Breast epithelium (tissue), 4 donors: Measurements from ENCODE around the gene ISLR2. TPM values are rescaled to one million over a fixed set of nuclear protein-coding genes. Genes with fewer than 3 reads are reported as not detected.

Source experiments
- DNase-seq, 2 donors: peaks; one replicate each; pipeline ENCODE4 v3.0.0-alpha.2; 2019; ENCODE audit warnings: low spot score in 2 of 2
- H3K27ac ChIP-seq, 2 donors: fragments of 200-600 bp; sonication (generic) in 1 of 2; one replicate each; pipeline ENCODE4 v1.5.1; 2016 to 2019; ENCODE audit warnings: mild to moderate bottlenecking in 1 of 2
- H3K27me3 ChIP-seq, 2 donors: fragments of 200-600 bp; sonication (generic) in 1 of 2; one replicate each; pipeline versions ENCODE4 v1.5.1 to v1.6.0; 2017 to 2019; ENCODE audit warnings: control low read depth in 1 of 2, mild to moderate bottlenecking in 1 of 2
- H3K36me3 ChIP-seq: fragments of 200-600 bp; one replicate; pipeline ENCODE4 v1.5.1; 2019
- H3K4me1 ChIP-seq, 2 donors: fragments of 200-600 bp; sonication (generic); one replicate each; pipeline ENCODE4 v1.5.1; 2016 to 2019; ENCODE audit warnings: control low read depth in 1 of 2
- H3K4me3 ChIP-seq, 3 donors: fragments of 200-600 bp; sonication (generic); 1 replicate in 2 of 3; 2 replicates in 1 of 3; pipeline ENCODE4 v1.5.1; 2016 to 2019; ENCODE audit warnings: mild to moderate bottlenecking in 3 of 3, moderate library complexity in 2 of 3
- H3K9me3 ChIP-seq, 2 donors: fragments of 200-600 bp; sonication (generic) in 1 of 2; one replicate each; pipeline ENCODE4 v1.5.1; 2016 to 2019; ENCODE audit warnings: control low read depth in 1 of 2
- POLR2A ChIP-seq: fragments of 450-650 bp; IDR thresholded peaks from one replicate; pipeline ENCODE4 v1.6.1; 2016; ENCODE audit warnings: antibody characterized with exemption, mild to moderate bottlenecking, moderate library complexity
- POLR2AphosphoS5 ChIP-seq, 3 donors: sonication (generic); formaldehyde crosslinking; IDR thresholded peaks; one replicate each; pipeline ENCODE4 v1.6.1; 2017; ENCODE audit warnings: antibody characterized with exemption in 3 of 3
- intact Hi-C: fragments of 100-400 bp; cut with DNase I; formaldehyde crosslinking; loops from one replicate; pipeline ENCODE4 v1.15.1; 2023; ENCODE audit warnings: low total_unique reads
- total RNA-seq, 3 donors: library from RNA; depleted of rRNA; stranded (reverse); fragments of >200 nt; gene quantifications; one replicate each; pipeline ENCODE4 v1.1.0, GENCODE V29; 2016
- TF ChIP-seq, protein P1 (sequence below), 3 donors: fragments of 450-650 bp; IDR thresholded peaks; one replicate each; pipeline ENCODE4 v1.5.1; 2016 to 2017; ENCODE audit warnings: antibody characterized with exemption in 3 of 3, mild to moderate bottlenecking in 3 of 3, moderate library complexity in 3 of 3

The ISLR2 gene
- total RNA-seq, 3 donors from 2014 or later = 0.48 to 0.88 TPM; not detected in 1

- DNase-seq = peak in 1 of 2 donors; percentile 46
- no peaks in the 10 kb centered on the region for H3K9me3 ChIP-seq
- H3K27ac ChIP-seq = peak within 1 kb of the TSS; percentile 88 to 95
- H3K4me1 ChIP-seq = peaks cover 12 to 22% of the 10 kb centered on the region in 2 donors
- TF ChIP-seq, protein P1, sequence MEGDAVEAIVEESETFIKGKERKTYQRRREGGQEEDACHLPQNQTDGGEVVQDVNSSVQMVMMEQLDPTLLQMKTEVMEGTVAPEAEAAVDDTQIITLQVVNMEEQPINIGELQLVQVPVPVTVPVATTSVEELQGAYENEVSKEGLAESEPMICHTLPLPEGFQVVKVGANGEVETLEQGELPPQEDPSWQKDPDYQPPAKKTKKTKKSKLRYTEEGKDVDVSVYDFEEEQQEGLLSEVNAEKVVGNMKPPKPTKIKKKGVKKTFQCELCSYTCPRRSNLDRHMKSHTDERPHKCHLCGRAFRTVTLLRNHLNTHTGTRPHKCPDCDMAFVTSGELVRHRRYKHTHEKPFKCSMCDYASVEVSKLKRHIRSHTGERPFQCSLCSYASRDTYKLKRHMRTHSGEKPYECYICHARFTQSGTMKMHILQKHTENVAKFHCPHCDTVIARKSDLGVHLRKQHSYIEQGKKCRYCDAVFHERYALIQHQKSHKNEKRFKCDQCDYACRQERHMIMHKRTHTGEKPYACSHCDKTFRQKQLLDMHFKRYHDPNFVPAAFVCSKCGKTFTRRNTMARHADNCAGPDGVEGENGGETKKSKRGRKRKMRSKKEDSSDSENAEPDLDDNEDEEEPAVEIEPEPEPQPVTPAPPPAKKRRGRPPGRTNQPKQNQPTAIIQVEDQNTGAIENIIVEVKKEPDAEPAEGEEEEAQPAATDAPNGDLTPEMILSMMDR (IDR thresholded peaks at IDR 0.05) = no peak
- TF ChIP-seq POLR2AphosphoS5 (IDR thresholded peaks at IDR 0.05) = peak in 2 of 3 donors; percentile 12
- H3K27me3 ChIP-seq = no peaks in the 10 kb centered on the region
- H3K4me3 ChIP-seq = peak within 1 kb of the TSS; percentile 43 to 68 (median 56)
- H3K36me3 ChIP-seq = no peaks in the 10 kb centered on the region
- intact Hi-C loops = no loop called here
Measured at GRCh38 chr15:74173380-74174218, 43.2 kb downstream of the ISLR2 start, which contains the start of gene ISLR. ISLR (plus strand) TSS chr15:74173710; CDS start chr15:74174859, 1,149 bp downstream.

- Histone ChIP-seq H3K4me1 (peaks cover 19 to 28% of the 10 kb centered on the region in 2 donors), H3K27me3 (no peaks in the 10 kb centered on the region), H3K36me3 (no peaks in the 10 kb centered on the region), H3K9me3 (no peaks in the 10 kb centered on the region), H3K27ac (peak overlapping the region; percentile 88 to 95), H3K4me3 (peak overlapping the region; percentile 43 to 68 (median 56))
- TF ChIP-seq, protein P1 (IDR thresholded peaks at IDR 0.05) = no peak
- TF ChIP-seq POLR2AphosphoS5 (IDR thresholded peaks at IDR 0.05) = no peak
- no peak for TF ChIP-seq POLR2A
- intact Hi-C loops = no loop called here
- DNase-seq = peak in 1 of 2 donors; percentile 35
Measured at GRCh38 chr15:74174219-74174957, 44.0 kb downstream of the ISLR2 start.

DNA sequence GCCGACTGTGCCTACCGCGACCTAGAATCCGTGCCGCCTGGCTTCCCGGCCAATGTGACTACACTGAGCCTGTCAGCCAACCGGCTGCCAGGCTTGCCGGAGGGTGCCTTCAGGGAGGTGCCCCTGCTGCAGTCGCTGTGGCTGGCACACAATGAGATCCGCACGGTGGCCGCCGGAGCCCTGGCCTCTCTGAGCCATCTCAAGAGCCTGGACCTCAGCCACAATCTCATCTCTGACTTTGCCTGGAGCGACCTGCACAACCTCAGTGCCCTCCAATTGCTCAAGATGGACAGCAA lies 44.5 kb downstream of the ISLR2 start:
- Histone ChIP-seq H3K9me3 (no peaks in the 10 kb centered on the region), H3K4me3 (peak overlapping the region; percentile 43 to 68 (median 56)), H3K27me3 (no peaks in the 10 kb centered on the region), H3K36me3 (no peaks in the 10 kb centered on the region), H3K4me1 (peaks cover 24 to 32% of the 10 kb centered on the region in 2 donors), H3K27ac (peak overlapping the region; percentile 88 to 95)
- peak in 1 of 2 donors; percentile 12 for DNase-seq
- intact Hi-C loops = no loop called here
- TF ChIP-seq POLR2A (no peak), POLR2AphosphoS5 (IDR thresholded peaks at IDR 0.05) (no peak)
- TF ChIP-seq, protein P1 (IDR thresholded peaks at IDR 0.05) = no peak

DNA sequence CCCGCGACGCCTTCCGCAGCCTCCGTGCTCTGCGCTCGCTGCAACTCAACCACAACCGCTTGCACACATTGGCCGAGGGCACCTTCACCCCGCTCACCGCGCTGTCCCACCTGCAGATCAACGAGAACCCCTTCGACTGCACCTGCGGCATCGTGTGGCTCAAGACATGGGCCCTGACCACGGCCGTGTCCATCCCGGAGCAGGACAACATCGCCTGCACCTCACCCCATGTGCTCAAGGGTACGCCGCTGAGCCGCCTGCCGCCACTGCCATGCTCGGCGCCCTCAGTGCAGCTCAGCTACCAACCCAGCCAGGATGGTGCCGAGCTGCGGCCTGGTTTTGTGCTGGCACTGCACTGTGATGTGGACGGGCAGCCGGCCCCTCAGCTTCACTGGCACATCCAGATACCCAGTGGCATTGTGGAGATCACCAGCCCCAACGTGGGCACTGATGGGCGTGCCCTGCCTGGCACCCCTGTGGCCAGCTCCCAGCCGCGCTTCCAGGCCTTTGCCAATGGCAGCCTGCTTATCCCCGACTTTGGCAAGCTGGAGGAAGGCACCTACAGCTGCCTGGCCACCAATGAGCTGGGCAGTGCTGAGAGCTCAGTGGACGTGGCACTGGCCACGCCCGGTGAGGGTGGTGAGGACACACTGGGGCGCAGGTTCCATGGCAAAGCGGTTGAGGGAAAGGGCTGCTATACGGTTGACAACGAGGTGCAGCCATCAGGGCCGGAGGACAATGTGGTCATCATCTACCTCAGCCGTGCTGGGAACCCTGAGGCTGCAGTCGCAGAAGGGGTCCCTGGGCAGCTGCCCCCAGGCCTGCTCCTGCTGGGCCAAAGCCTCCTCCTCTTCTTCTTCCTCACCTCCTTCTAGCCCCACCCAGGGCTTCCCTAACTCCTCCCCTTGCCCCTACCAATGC lies 45.1 kb downstream of the ISLR2 start:
- peak overlapping the region; percentile 43 to 68 (median 56) for H3K4me3 ChIP-seq

More for the DNA sequence above, 45.1 kb downstream of the ISLR2 start:
- intact Hi-C loops = no loop called here
- no peak for TF ChIP-seq POLR2AphosphoS5 (IDR thresholded peaks at IDR 0.05)
- TF ChIP-seq, protein P1 (IDR thresholded peaks at IDR 0.05) = no peak
- no peak for TF ChIP-seq POLR2A
- Histone ChIP-seq H3K27ac (peak overlapping the region; percentile 88 to 95), H3K4me1 (peaks cover 30 to 36% of the 10 kb centered on the region in 2 donors), H3K9me3 (no peaks in the 10 kb centered on the region), H3K27me3 (no peaks in the 10 kb centered on the region), H3K36me3 (no peaks in the 10 kb centered on the region)
- DNase-seq = peak in 1 of 2 donors; percentile 15
